Esophagus muscularis mucosa (tissue), 4 donors: Measurements from ENCODE around the gene WNT7B. TPM values are rescaled to one million over a fixed set of nuclear protein-coding genes. Genes with fewer than 3 reads are reported as not detected.

ENCODE experiments used
- DNase-seq: peaks from one replicate; pipeline ENCODE4 v3.0.0-alpha.2; 2017; ENCODE audit errors: extremely low spot score
- H3K27ac ChIP-seq, 4 donors: fragments of 200-600 bp; sonication (generic); replicated peaks in 1 of 4; 1 replicate in 3 of 4; 2 replicates in 1 of 4; pipeline ENCODE4 v1.5.1; 2016 to 2019; ENCODE audit warnings: mild to moderate bottlenecking in 1 of 4
- H3K27me3 ChIP-seq, 4 donors: fragments of 200-600 bp; sonication (generic); one replicate each; pipeline versions ENCODE4 v1.5.1 to v1.6.0; 2016 to 2019
- H3K36me3 ChIP-seq, 4 donors: fragments of 200-600 bp; sonication (generic); one replicate each; pipeline ENCODE4 v1.5.1; 2016 to 2019
- H3K4me1 ChIP-seq, 4 donors: fragments of 200-600 bp; sonication (generic); one replicate each; pipeline ENCODE4 v1.5.1; 2016 to 2019
- H3K4me3 ChIP-seq, 4 donors: fragments of 200-600 bp; sonication (generic); 1 replicate in 2 of 4; 2 replicates in 2 of 4; pipeline ENCODE4 v1.5.1; 2016 to 2019; ENCODE audit warnings: mild to moderate bottlenecking in 4 of 4, moderate library complexity in 1 of 4
- H3K9me3 ChIP-seq, 4 donors: fragments of 200-600 bp; sonication (generic); 1 replicate in 3 of 4; 2 replicates in 1 of 4; pipeline ENCODE4 v1.5.1; 2016 to 2019
- EP300 ChIP-seq: sonication (generic); formaldehyde crosslinking; IDR thresholded peaks from one replicate; pipeline ENCODE4 v1.6.1; 2017; ENCODE audit warnings: antibody characterized with exemption
- POLR2A ChIP-seq: fragments of 450-650 bp; IDR thresholded peaks from one replicate; pipeline ENCODE4 v1.6.1; 2017; ENCODE audit warnings: antibody characterized with exemption, moderate library complexity, mild to moderate bottlenecking, low read depth
- POLR2AphosphoS5 ChIP-seq, 2 donors: sonication (generic); formaldehyde crosslinking; IDR thresholded peaks; one replicate each; pipeline ENCODE4 v1.6.1; 2017; ENCODE audit warnings: antibody characterized with exemption in 2 of 2
- WGBS: methylation state at CpG from one replicate; pipeline ENCODE4 v1.1.5; 2018; 5-methylcytosine and 5-hydroxymethylcytosine counted together
- intact Hi-C: fragments of 100-400 bp; cut with DNase I; formaldehyde crosslinking; loops from one replicate; pipeline ENCODE4 v1.15.1; 2023
- total RNA-seq, 4 donors: library from RNA; depleted of rRNA; stranded (reverse); fragments of >200 nt; gene quantifications; one replicate each; pipeline versions ENCODE4 v1.1.0 to v1.2.1, GENCODE V29; 2016
- TF ChIP-seq, protein P1 (sequence below), 3 experiments: fragments of 200-600 bp in 2 of 3; fragments of 450-650 bp in 1 of 3; sonication (generic) in 2 of 3; IDR thresholded peaks; one replicate each; pipeline ENCODE4 v1.5.1; 2017 to 2019; ENCODE audit warnings: antibody characterized with exemption in 3 of 3, mild to moderate bottlenecking in 2 of 3, moderate library complexity in 1 of 3

The WNT7B gene
- total RNA-seq, 4 donors from 2014 or later: not detected

GRCh38 chr22:45969801-45970470 is 7.0 kb downstream of the WNT7B start:
- no peak for TF ChIP-seq POLR2A
- TF ChIP-seq EP300: no peak
- TF ChIP-seq POLR2AphosphoS5 (IDR thresholded peaks at IDR 0.05): no peak
- TF ChIP-seq, protein P1, sequence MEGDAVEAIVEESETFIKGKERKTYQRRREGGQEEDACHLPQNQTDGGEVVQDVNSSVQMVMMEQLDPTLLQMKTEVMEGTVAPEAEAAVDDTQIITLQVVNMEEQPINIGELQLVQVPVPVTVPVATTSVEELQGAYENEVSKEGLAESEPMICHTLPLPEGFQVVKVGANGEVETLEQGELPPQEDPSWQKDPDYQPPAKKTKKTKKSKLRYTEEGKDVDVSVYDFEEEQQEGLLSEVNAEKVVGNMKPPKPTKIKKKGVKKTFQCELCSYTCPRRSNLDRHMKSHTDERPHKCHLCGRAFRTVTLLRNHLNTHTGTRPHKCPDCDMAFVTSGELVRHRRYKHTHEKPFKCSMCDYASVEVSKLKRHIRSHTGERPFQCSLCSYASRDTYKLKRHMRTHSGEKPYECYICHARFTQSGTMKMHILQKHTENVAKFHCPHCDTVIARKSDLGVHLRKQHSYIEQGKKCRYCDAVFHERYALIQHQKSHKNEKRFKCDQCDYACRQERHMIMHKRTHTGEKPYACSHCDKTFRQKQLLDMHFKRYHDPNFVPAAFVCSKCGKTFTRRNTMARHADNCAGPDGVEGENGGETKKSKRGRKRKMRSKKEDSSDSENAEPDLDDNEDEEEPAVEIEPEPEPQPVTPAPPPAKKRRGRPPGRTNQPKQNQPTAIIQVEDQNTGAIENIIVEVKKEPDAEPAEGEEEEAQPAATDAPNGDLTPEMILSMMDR (IDR thresholded peaks at IDR 0.05): no peak
- peaks cover 0 to 100% (median 47%) of the 10 kb centered on the region in 4 donors for H3K27me3 ChIP-seq
- no peaks in the 10 kb centered on the region for H3K9me3 ChIP-seq
- no peaks in the 10 kb centered on the region for H3K36me3 ChIP-seq
- intact Hi-C loops: no loop called here
- H3K4me3 ChIP-seq: no peak overlapping the region
- no peak overlapping the region for H3K27ac ChIP-seq
- no peak for DNase-seq
- 60% methylated on average over 20 of the region's 21 CpGs for WGBS
- H3K4me1 ChIP-seq: peaks cover 15 to 25% (median 22%) of the 10 kb centered on the region in 4 donors

- Histone ChIP-seq H3K4me1 (peaks cover 15 to 25% (median 22%) of the 10 kb centered on the region in 4 donors), H3K27me3 (peaks cover 0 to 100% (median 43%) of the 10 kb centered on the region in 4 donors), H3K36me3 (no peaks in the 10 kb centered on the region), H3K9me3 (no peaks in the 10 kb centered on the region), H3K27ac (no peak overlapping the region), H3K4me3 (no peak overlapping the region)
- DNase-seq: no peak
- intact Hi-C loops: no loop called here
- 72% methylated on average over 11 of the region's 11 CpGs for WGBS
- no peak for TF ChIP-seq EP300
- no peak for TF ChIP-seq POLR2AphosphoS5 (IDR thresholded peaks at IDR 0.05)
- TF ChIP-seq POLR2A: no peak
- TF ChIP-seq, protein P1 (IDR thresholded peaks at IDR 0.05): no peak
Observed at GRCh38 chr22:45969414-45969799, 7.6 kb downstream of the WNT7B start.

- TF ChIP-seq POLR2AphosphoS5 (IDR thresholded peaks at IDR 0.05): no peak
- no peak for TF ChIP-seq EP300
- no peak for TF ChIP-seq POLR2A
- TF ChIP-seq, protein P1 (IDR thresholded peaks at IDR 0.05): no peak
- H3K27me3 ChIP-seq: peaks cover 0 to 99% (median 38%) of the 10 kb centered on the region in 4 donors
- H3K9me3 ChIP-seq: no peaks in the 10 kb centered on the region
- no peak for DNase-seq
- H3K4me1 ChIP-seq: peaks cover 15 to 25% (median 22%) of the 10 kb centered on the region in 4 donors
- no peak overlapping the region for H3K4me3 ChIP-seq
- no peak overlapping the region for H3K27ac ChIP-seq
- intact Hi-C loops: no loop called here
- 93% methylated on average over 6 of the region's 21 CpGs for WGBS
- no peaks in the 10 kb centered on the region for H3K36me3 ChIP-seq
Observed at GRCh38 chr22:45968751-45969413, 8.1 kb downstream of the WNT7B start.

DNA sequence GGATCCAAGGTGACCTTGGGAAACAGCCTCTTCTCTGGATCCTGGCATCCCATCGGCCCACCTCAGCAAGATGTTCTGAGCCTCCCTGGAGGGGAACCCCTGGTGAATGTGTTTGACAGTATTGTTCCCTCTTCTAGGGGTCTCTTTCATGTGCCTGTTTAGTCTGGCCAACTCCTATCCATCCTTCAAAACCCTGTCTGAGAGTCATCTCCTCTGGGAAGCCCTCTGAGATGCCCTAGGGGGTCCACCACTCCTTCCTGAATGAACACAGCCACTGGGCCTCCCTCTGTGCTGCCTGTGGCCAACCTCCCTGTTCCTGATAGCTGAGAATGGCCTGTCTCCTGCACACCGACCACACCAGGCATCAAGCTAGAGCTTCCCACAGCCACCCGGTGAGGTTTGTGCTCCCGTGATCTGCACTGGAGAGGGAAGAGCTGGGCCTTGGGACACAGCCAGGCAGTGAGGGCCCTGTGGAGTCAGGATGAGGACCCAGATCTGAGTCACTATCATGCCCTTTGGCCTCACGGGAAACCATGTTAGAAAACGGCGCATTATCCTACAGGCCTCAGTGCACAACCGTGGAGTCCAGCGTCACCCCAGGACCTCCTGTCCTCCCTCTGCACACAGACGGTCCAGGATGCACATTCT is 8.8 kb downstream of the WNT7B start:
- H3K4me3 ChIP-seq: no peak overlapping the region
- H3K4me1 ChIP-seq: peaks cover 15 to 25% (median 22%) of the 10 kb centered on the region in 4 donors
- no peak for TF ChIP-seq EP300
- TF ChIP-seq POLR2A: no peak
- TF ChIP-seq, protein P1 (IDR thresholded peaks at IDR 0.05): no peak
- no peak for TF ChIP-seq POLR2AphosphoS5 (IDR thresholded peaks at IDR 0.05)
- DNase-seq: no peak
- WGBS: 93% methylated on average over 7 of the region's 10 CpGs
- no peak overlapping the region for H3K27ac ChIP-seq
- peaks cover 0 to 94% (median 31%) of the 10 kb centered on the region in 4 donors for H3K27me3 ChIP-seq
- intact Hi-C loops: no loop called here
- H3K36me3 ChIP-seq: no peaks in the 10 kb centered on the region
- H3K9me3 ChIP-seq: no peaks in the 10 kb centered on the region
